ENCODE data around the gene ITGA11. TPM values are rescaled to one million over a fixed set of nuclear protein-coding genes. Genes with fewer than 3 reads are reported as not detected.

ITGA11 gene
- total RNA-seq, 4 donors from 2014 or later = 3.3 to 15.8 (median 8.6) TPM

GRCh38 chr15:68315035-68315434, 116.9 kb downstream of the ITGA11 start:
- intact Hi-C loops (cut with DNase I) = no loop called here
- peaks cover 0 to 16% (median 10%) of the 10 kb centered on the region in 4 donors for H3K4me1 ChIP-seq
- WGBS = 81% methylated on average over 1 of the region's 1 CpG
- H3K27ac ChIP-seq (replicated peaks in 1 of 4) = no peak overlapping the region
- H3K9me3 ChIP-seq = no peaks in the 10 kb centered on the region
- H3K4me3 ChIP-seq = no peak overlapping the region
- TF ChIP-seq CTCF (IDR thresholded peaks at IDR 0.05) (no peak), EP300 (IDR thresholded peaks at IDR 0.05) (no peak), POLR2A (IDR thresholded peaks at IDR 0.05; ENCODE audit: low read depth) (no peak), POLR2AphosphoS5 (IDR thresholded peaks at IDR 0.05) (no peak)
- peaks cover 0 to 36% (median 0%) of the 10 kb centered on the region in 4 donors for H3K27me3 ChIP-seq
- H3K36me3 ChIP-seq = peaks cover 0 to 8% (median 0%) of the 10 kb centered on the region in 4 donors
- no peak for DNase-seq (ENCODE audit: extremely low spot score)

- peaks cover 0 to 36% (median 0%) of the 10 kb centered on the region in 4 donors for H3K27me3 ChIP-seq
- WGBS = 92% methylated on average over 11 of the region's 11 CpGs
- no peak overlapping the region for H3K4me3 ChIP-seq
- H3K27ac ChIP-seq (replicated peaks in 1 of 4) = no peak overlapping the region
- peaks cover 0 to 16% (median 10%) of the 10 kb centered on the region in 4 donors for H3K4me1 ChIP-seq
- TF ChIP-seq POLR2AphosphoS5 (IDR thresholded peaks at IDR 0.05) = no peak
- TF ChIP-seq CTCF (IDR thresholded peaks at IDR 0.05) = no peak
- TF ChIP-seq POLR2A (IDR thresholded peaks at IDR 0.05; ENCODE audit: low read depth) = no peak
- no peak for DNase-seq (ENCODE audit: extremely low spot score)
- H3K9me3 ChIP-seq = no peaks in the 10 kb centered on the region
- intact Hi-C loops (cut with DNase I) = no loop called here
- peaks cover 0 to 4% (median 0%) of the 10 kb centered on the region in 4 donors for H3K36me3 ChIP-seq
Observed at GRCh38 chr15:68314563-68314962, 117.4 kb downstream of the ITGA11 start.

DNA sequence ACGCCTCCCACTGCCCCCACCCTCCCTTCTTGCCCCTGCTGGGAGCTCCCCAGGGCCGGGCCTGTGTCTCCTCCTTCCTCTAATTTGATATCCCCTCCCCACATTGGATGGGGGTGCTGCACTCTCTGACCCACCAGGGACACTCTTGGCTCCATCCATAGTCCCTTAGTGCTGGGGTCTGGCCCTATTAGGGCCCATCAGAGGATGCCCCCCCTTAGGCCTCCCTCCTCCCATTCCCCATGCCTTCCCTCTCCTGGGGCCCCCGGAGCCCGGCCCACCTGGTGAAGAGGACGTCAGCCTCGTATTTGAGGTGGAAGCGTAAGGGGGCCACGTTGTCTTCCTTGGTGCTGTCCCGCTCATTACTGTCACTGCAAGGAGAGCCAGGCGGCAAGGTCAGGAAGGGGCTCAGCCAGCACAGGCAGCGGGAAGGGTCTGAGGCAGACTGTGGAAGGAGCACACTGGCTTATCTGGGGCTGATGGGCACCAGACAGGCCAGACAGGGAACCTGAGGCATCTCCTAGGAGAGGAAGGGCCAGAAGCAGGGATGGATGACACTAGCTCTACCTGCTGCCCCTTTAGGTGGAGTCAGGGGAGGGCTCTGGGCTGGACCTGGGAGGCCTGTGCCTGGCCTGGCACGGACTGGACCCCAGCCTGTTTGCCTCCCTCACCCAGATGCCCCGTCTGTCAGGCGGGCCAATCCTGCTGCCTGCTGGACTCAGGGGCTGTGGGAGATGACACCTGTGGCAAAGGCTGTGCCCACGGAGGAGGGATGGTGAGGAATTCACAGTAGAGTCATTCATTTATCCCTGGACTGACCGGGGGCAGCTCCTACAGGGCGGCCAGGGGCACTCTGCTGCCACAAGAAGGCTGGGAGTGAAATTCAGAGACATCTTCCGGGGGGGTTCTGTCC, 118.2 kb downstream of the ITGA11 start:
- 83% methylated on average over 16 of the region's 18 CpGs for WGBS
- no peak for DNase-seq (ENCODE audit: extremely low spot score)
- no peak for TF ChIP-seq POLR2AphosphoS5 (IDR thresholded peaks at IDR 0.05)
- no peak for TF ChIP-seq POLR2A (IDR thresholded peaks at IDR 0.05; ENCODE audit: low read depth)
- TF ChIP-seq EP300 (IDR thresholded peaks at IDR 0.05) = no peak
- TF ChIP-seq CTCF (IDR thresholded peaks at IDR 0.05) = no peak
- Histone ChIP-seq H3K9me3 (no peaks in the 10 kb centered on the region), H3K36me3 (no peaks in the 10 kb centered on the region), H3K27me3 (peaks cover 0 to 36% (median 0%) of the 10 kb centered on the region in 4 donors), H3K4me3 (no peak overlapping the region), H3K4me1 (peaks cover 0 to 16% (median 10%) of the 10 kb centered on the region in 4 donors), H3K27ac (replicated peaks in 1 of 4) (no peak overlapping the region)
- intact Hi-C loops (cut with DNase I) = no loop called here

DNA sequence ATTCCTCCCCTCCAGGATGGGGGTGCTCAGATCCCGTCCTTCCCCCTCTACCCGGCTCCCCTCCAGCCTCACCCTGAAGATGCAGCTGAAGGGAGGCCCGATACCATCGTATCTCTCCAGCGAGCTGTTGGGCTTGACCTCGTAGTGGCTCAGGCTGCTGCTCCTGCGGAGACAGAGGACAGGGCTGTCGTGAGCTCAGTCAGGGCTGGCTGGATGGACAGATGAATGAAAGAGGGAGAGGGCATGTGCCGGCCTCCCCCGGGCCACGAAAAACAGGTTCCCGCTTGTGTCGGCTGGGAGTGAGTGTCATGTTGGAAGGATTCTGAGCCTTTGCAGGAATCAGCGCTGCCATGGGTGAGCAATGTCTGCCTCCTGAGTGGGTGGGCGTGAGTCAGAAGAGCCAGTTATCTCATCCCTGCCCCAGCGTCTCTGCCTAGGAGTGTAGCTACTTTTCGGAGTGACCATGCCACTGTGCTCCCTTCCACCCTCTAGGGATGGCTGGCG, 119.2 kb downstream of the ITGA11 start:
- no peak for DNase-seq (ENCODE audit: extremely low spot score)
- Histone ChIP-seq H3K4me1 (peaks cover 0 to 16% (median 10%) of the 10 kb centered on the region in 4 donors), H3K36me3 (peaks cover 0 to under 1% (median 0%) of the 10 kb centered on the region in 4 donors), H3K4me3 (no peak overlapping the region), H3K27me3 (peaks cover 0 to 36% (median 0%) of the 10 kb centered on the region in 4 donors), H3K9me3 (no peaks in the 10 kb centered on the region), H3K27ac (replicated peaks in 1 of 4) (no peak overlapping the region)
- intact Hi-C loops (cut with DNase I) = no loop called here
- no peak for TF ChIP-seq POLR2A (IDR thresholded peaks at IDR 0.05; ENCODE audit: low read depth)
- TF ChIP-seq EP300 (IDR thresholded peaks at IDR 0.05) = no peak
- TF ChIP-seq CTCF (IDR thresholded peaks at IDR 0.05) = no peak
- no peak for TF ChIP-seq POLR2AphosphoS5 (IDR thresholded peaks at IDR 0.05)
- WGBS = 89% methylated on average over 17 of the region's 18 CpGs
